ENCODE data around the gene C17orf107. TPM values are rescaled to one million over a fixed set of nuclear protein-coding genes. Genes with fewer than 3 reads are reported as not detected.

Gene C17orf107
- total RNA-seq, 4 donors from 2014 or later, result 0.27 to 2.7 (median 0.92) TPM

DNA sequence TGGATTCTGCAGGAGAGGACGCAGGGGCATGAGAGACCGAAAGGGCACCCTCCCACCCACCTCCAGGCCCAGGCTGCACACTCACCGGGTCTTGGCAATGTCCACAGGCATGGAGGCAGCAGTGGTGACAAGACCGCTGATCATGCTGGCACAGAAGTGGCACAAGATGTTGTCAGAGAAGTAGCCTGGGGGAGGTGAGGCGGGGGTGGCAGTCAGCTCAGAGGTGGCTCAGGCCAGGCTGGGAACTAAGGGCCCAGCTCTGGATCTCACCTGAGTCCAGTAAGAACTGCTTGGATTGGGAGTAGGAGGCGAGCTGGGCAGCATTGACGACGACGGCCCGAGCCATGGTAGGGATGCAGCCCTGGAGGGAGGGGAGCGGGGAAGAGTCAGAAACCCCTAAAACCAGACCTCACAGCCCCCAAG, 38.7 kb downstream of the C17orf107 start:
- Histone ChIP-seq H3K4me1 (peaks cover 30 to 59% (median 31%) of the 10 kb centered on the region in 3 donors), H3K27ac (peak overlapping the region in 1 of 4 donors; percentile 97), H3K36me3 (peaks cover 18 to 48% (median 20%) of the 10 kb centered on the region in 3 donors), H3K4me3 (no peak overlapping the region), H3K27me3 (no peaks in the 10 kb centered on the region), H3K9me3 (no peaks in the 10 kb centered on the region)
- WGBS, 2 donors, result 82 to 96% methylated on average over 10 to 11 of the region's 11 CpGs
- intact Hi-C loops (cut with DNase I), result no loop called here
- no peak for DNase-seq
- no peak for TF ChIP-seq CTCF (IDR thresholded peaks at IDR 0.05)
- no peak for TF ChIP-seq POLR2A (IDR thresholded peaks at IDR 0.05)

GRCh38 chr17:4938688-4939545, 39.6 kb downstream of the C17orf107 start:
- intact Hi-C loops (cut with DNase I), result no loop called here
- no peaks in the 10 kb centered on the region for H3K9me3 ChIP-seq
- no peaks in the 10 kb centered on the region for H3K27me3 ChIP-seq
- no peak for TF ChIP-seq CTCF (IDR thresholded peaks at IDR 0.05)
- no peak for TF ChIP-seq POLR2A (IDR thresholded peaks at IDR 0.05)
- no peak for DNase-seq
- 47 to 56% methylated on average over 10 to 14 of the region's 19 CpGs for WGBS, 2 donors
- peaks cover 30 to 65% (median 34%) of the 10 kb centered on the region in 3 donors for H3K4me1 ChIP-seq
- peak overlapping the region; percentile 89 to 97 (median 94) for H3K27ac ChIP-seq
- peaks cover 18 to 57% (median 23%) of the 10 kb centered on the region in 3 donors for H3K36me3 ChIP-seq
- peak overlapping the region; percentile 64 to 75 (median 72) for H3K4me3 ChIP-seq

- Histone ChIP-seq H3K4me1 (peaks cover 33 to 65% (median 35%) of the 10 kb centered on the region in 3 donors), H3K36me3 (peaks cover 18 to 62% (median 23%) of the 10 kb centered on the region in 3 donors), H3K27me3 (no peaks in the 10 kb centered on the region), H3K9me3 (no peaks in the 10 kb centered on the region), H3K27ac (peak overlapping the region; percentile 89 to 97 (median 94)), H3K4me3 (peak overlapping the region; percentile 64 to 75 (median 72))
- DNase-seq, result no peak
- TF ChIP-seq POLR2A (IDR thresholded peaks at IDR 0.05) (no peak), CTCF (IDR thresholded peaks at IDR 0.05) (no peak)
- 0% methylated on average over 1 to 2 of the region's 16 CpGs for WGBS, 2 donors
- intact Hi-C loops (cut with DNase I), result no loop called here
Observed at GRCh38 chr17:4939546-4939795, 40.1 kb downstream of the C17orf107 start.

- DNase-seq, result peak; percentile 89
- H3K27ac ChIP-seq, result peak within 1 kb of the TSS; percentile 89 to 97 (median 94)
- TF ChIP-seq POLR2A (IDR thresholded peaks at IDR 0.05) (peak in 3 of 4 donors; percentile 34 to 70 (median 55)), CTCF (IDR thresholded peaks at IDR 0.05) (no peak)
- 0% methylated on average over 31 to 41 of the region's 72 CpGs for WGBS, 2 donors
- H3K4me1 ChIP-seq, result peaks cover 38 to 67% (median 40%) of the 10 kb centered on the region in 3 donors
- no peaks in the 10 kb centered on the region for H3K27me3 ChIP-seq
- H3K9me3 ChIP-seq, result no peaks in the 10 kb centered on the region
- H3K4me3 ChIP-seq, result peak within 1 kb of the TSS; percentile 64 to 75 (median 72)
- intact Hi-C loops (cut with DNase I), result no loop called here
- H3K36me3 ChIP-seq, result peaks cover 18 to 67% (median 23%) of the 10 kb centered on the region in 3 donors
Observed at GRCh38 chr17:4939796-4940554, 40.6 kb downstream of the C17orf107 start, which contains the start of the genes RNF167 and SLC25A11. Gene RNF167 (plus strand): TSS chr17:4940268. CDS start chr17:4940910, 642 bp downstream. Gene SLC25A11 (minus strand): TSS chr17:4940046. CDS start chr17:4939910, 136 bp downstream.

Measured in esophagus squamous epithelium (tissue), 5 donors.